K562 (cell line): ENCODE results near the gene VPS13D. TPM values are rescaled to one million over a fixed set of nuclear protein-coding genes. Genes with fewer than 3 reads are reported as not detected.

Source experiments
- BRCA1 ChIP-seq, 2 experiments: fragments of 450-650 bp in 1 of 2; sonication (generic) in 1 of 2; formaldehyde crosslinking in 1 of 2; IDR thresholded peaks; 2 replicates each; pipeline versions ENCODE4 v1.5.0 to v1.6.1; 2017 to 2020; ENCODE audit warnings: mild to moderate bottlenecking in 1 of 2, missing genetic modification reagents in 1 of 2
- ETV1 ChIP-seq: fragments of 450-650 bp; conservative IDR thresholded peaks from 2 replicates; pipeline ENCODE4 v1.6.1; 2016; ENCODE audit warnings: missing genetic modification characterization, control low read depth, low read depth, missing compliant biosample characterization
- FUS ChIP-seq: fragments of 200-400 bp; formaldehyde crosslinking; optimal IDR thresholded peaks from 2 replicates; pipeline ENCODE3; 2017; ENCODE audit warnings: low read depth, low read length
- GABPB2 ChIP-seq: fragments of 250-450 bp; sonication (Bioruptor Pico); conservative IDR thresholded peaks from 2 replicates; pipeline ENCODE4 v1.5.1; 2021; ENCODE audit warnings: mild to moderate bottlenecking
- ID3 ChIP-seq, 2 experiments: fragments of 250-450 bp in 1 of 2; fragments of 450-650 bp in 1 of 2; sonication (Bioruptor Pico) in 1 of 2; IDR thresholded peaks; 2 replicates each; pipeline versions ENCODE4 v1.6.1 to v1.8.0; 2016 to 2021; ENCODE audit warnings: mild to moderate bottlenecking in 2 of 2, moderate library complexity in 2 of 2, missing compliant biosample characterization in 1 of 2, missing genetic modification characterization in 1 of 2
- MAFF ChIP-seq: IDR thresholded peaks from 2 replicates; pipeline ENCODE4 v1.6.1; 2012; ENCODE audit warnings: low read length, improper control_type of control experiment
- MAFK ChIP-seq: IDR thresholded peaks from 2 replicates; pipeline ENCODE4 v1.6.1; 2011; ENCODE audit warnings: low read length, improper control_type of control experiment
- MAZ ChIP-seq, 2 experiments: fragments of 450-650 bp in 1 of 2; sonication (generic) in 1 of 2; formaldehyde crosslinking; IDR thresholded peaks in 1 of 2; conservative IDR thresholded peaks in 1 of 2; 2 replicates each; pipeline versions ENCODE4 v1.4.0 to v1.5.0; 2020; ENCODE audit warnings: mild to moderate bottlenecking in 1 of 2, missing genetic modification reagents in 1 of 2
- MEF2A ChIP-seq: IDR thresholded peaks from 2 replicates; pipeline ENCODE4 v1.6.1; 2011; ENCODE audit warnings: low read depth, mild to moderate bottlenecking, low read length, moderate library complexity; ENCODE audit not compliant: control insufficient read depth
- NFRKB ChIP-seq: fragments of 450-650 bp; IDR thresholded peaks from 2 replicates; pipeline ENCODE4 v1.6.1; 2016; ENCODE audit warnings: low read depth
- NKRF ChIP-seq: fragments of 450-650 bp; IDR thresholded peaks from 2 replicates; pipeline ENCODE4 v1.6.1; 2016; ENCODE audit warnings: borderline replicate concordance
- NR2C2 ChIP-seq, 2 experiments: fragments of 200-800 bp in 1 of 2; sonication (Bioruptor generic) in 1 of 2; sonication (generic) in 1 of 2; formaldehyde crosslinking in 1 of 2; IDR thresholded peaks; 2 replicates each; pipeline versions ENCODE4 v1.6.1 to v1.8.0; 2016 to 2022; ENCODE audit warnings: mild to moderate bottlenecking in 1 of 2, missing compliant biosample characterization in 1 of 2, missing genetic modification characterization in 1 of 2, missing genetic modification reagents in 1 of 2
- PHB2 ChIP-seq: fragments of 450-650 bp; IDR thresholded peaks from 2 replicates; pipeline ENCODE4 v1.6.1; 2017; ENCODE audit warnings: low read depth
- POU5F1 ChIP-seq: fragments of 150-350 bp; IDR thresholded peaks from 2 replicates; pipeline ENCODE4 v1.6.1; 2014; ENCODE audit warnings: borderline replicate concordance, low read length, low read depth, mild to moderate bottlenecking; ENCODE audit not compliant: partially characterized antibody
- PRPF4 ChIP-seq: fragments of 200-400 bp; formaldehyde crosslinking; IDR thresholded peaks from one replicate; pipeline ENCODE4 v1.6.1; 2017; ENCODE audit warnings: low read length, low read depth, mild to moderate bottlenecking; ENCODE audit not compliant: insufficient read depth, poor library complexity, severe bottlenecking
- TEAD4 ChIP-seq, 2 experiments: sonication (generic) in 1 of 2; formaldehyde crosslinking in 1 of 2; IDR thresholded peaks; 2 replicates each; pipeline versions ENCODE4 v1.6.1 to v1.8.0; 2012 to 2022; ENCODE audit warnings: borderline replicate concordance in 1 of 2, inconsistent platforms in 1 of 2, low read length in 1 of 2, mild to moderate bottlenecking in 1 of 2, missing genetic modification reagents in 1 of 2
- ZNF561 ChIP-seq: fragments of 450-650 bp; formaldehyde crosslinking; conservative IDR thresholded peaks from 2 replicates; pipeline ENCODE4 v1.4.0; 2020; ENCODE audit warnings: mild to moderate bottlenecking, moderate library complexity
- ZNF583 ChIP-seq: fragments of 250-450 bp; sonication (Bioruptor Pico); IDR thresholded peaks from 2 replicates; pipeline ENCODE4 v1.4.0; 2020
- ZNF766 ChIP-seq: fragments of 200-800 bp; sonication (Bioruptor generic); conservative IDR thresholded peaks from 2 replicates; pipeline ENCODE4 v1.6.1; 2016; ENCODE audit warnings: missing genetic modification characterization, missing compliant biosample characterization
- polyA plus RNA-seq, 8 experiments: library from polyadenylated mRNA; depleted of rRNA in 4 of 8; stranded (reverse) in 5 of 8; unstranded in 3 of 8; fragments of >200 nt; fragmentation: Nextera tagmentation in 2 of 8; fragmentation: Illumina TruSeq in 1 of 8; extraction: Ambion mirVana in 2 of 8; extraction: Trizol in 1 of 8; gene quantifications; 2 replicates each; pipeline versions ENCODE4 v1.2.1 to v1.2.3, GENCODE V29; 2011 to 2014; ENCODE audit warnings: inconsistent platforms in 1 of 8, missing spikeins in 1 of 8
- total RNA-seq, 7 experiments: library from RNA; depleted of rRNA in 6 of 7; stranded (reverse); fragments of >200 nt in 6 of 7; fragmentation: Illumina TruSeq in 2 of 7; extraction: Trizol in 2 of 7; gene quantifications; 2 replicates each; pipeline versions ENCODE4 v1.2.1 to v1.2.3, GENCODE V29; 2011 to 2021; ENCODE audit warnings: low replicate concordance in 1 of 7
- TF ChIP-seq, protein P1 (sequence below): sonication (generic); formaldehyde crosslinking; IDR thresholded peaks from 2 replicates; pipeline ENCODE4 v1.8.1; 2022; ENCODE audit warnings: missing genetic modification reagents
- TF ChIP-seq, protein P2 (sequence below): sonication (generic); formaldehyde crosslinking; IDR thresholded peaks from 2 replicates; pipeline ENCODE4 v1.8.0; 2022; ENCODE audit warnings: mild to moderate bottlenecking, missing genetic modification reagents

Gene VPS13D
- total and polyA plus RNA-seq, 9 of the 15 experiments (the other 6 are each of a cell fraction or from before 2014, with no cell fraction given), result 6.1 to 51.5 (median 38.5) TPM

GRCh38 chr1:12229835-12230548, at the start of gene VPS13D (continued):
- TF ChIP-seq NKRF (no peak), FUS (no peak), ETV1 (no peak), NFRKB (no peak), NR2C2 (CRISPR knock-in tag; IDR thresholded peaks at IDR 0.05) (no peak), NR2C2 (tag; IDR thresholded peaks at IDR 0.05) (no peak; the same call in 1 of the 2 replicates), ZNF561 (CRISPR knock-in tag) (no peak), PRPF4 (no peak), ZNF583 (CRISPR knock-in tag) (peak; percentile 38; the same call in 1 of the 2 replicates), BRCA1 (IDR thresholded peaks at IDR 0.05) (no peak), BRCA1 (CRISPR knock-in tag; IDR thresholded peaks at IDR 0.05) (peak; percentile 84; the same call in 1 of the 2 replicates), MEF2A (no peak), PHB2 (no peak), ZNF766 (CRISPR knock-in tag) (no peak), MAZ (CRISPR knock-in tag; conservative IDR thresholded peaks at IDR 0.05 in 1 of 2, IDR thresholded peaks at IDR 0.05 in 1 of 2) (peak; percentile 60 to 96; a peak in 3 of 4 replicates), ID3 (CRISPR knock-in tag; IDR thresholded peaks at IDR 0.05) (no peak), ID3 (tag; IDR thresholded peaks at IDR 0.05) (peak; percentile 63; the same call in 1 of the 2 replicates), MAFF (no peak), MAFK (no peak), POU5F1 (no peak), GABPB2 (no peak), TEAD4 (IDR thresholded peaks at IDR 0.05; ENCODE audit: low read length) (no peak; the same call in 1 of the 2 replicates), TEAD4 (CRISPR knock-in tag; IDR thresholded peaks at IDR 0.05; ENCODE audit: borderline replicate concordance) (no peak)
- TF ChIP-seq, protein P1, sequence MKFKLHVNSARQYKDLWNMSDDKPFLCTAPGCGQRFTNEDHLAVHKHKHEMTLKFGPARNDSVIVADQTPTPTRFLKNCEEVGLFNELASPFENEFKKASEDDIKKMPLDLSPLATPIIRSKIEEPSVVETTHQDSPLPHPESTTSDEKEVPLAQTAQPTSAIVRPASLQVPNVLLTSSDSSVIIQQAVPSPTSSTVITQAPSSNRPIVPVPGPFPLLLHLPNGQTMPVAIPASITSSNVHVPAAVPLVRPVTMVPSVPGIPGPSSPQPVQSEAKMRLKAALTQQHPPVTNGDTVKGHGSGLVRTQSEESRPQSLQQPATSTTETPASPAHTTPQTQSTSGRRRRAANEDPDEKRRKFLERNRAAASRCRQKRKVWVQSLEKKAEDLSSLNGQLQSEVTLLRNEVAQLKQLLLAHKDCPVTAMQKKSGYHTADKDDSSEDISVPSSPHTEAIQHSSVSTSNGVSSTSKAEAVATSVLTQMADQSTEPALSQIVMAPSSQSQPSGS (CRISPR knock-in tag), result no peak
- TF ChIP-seq, protein P2, sequence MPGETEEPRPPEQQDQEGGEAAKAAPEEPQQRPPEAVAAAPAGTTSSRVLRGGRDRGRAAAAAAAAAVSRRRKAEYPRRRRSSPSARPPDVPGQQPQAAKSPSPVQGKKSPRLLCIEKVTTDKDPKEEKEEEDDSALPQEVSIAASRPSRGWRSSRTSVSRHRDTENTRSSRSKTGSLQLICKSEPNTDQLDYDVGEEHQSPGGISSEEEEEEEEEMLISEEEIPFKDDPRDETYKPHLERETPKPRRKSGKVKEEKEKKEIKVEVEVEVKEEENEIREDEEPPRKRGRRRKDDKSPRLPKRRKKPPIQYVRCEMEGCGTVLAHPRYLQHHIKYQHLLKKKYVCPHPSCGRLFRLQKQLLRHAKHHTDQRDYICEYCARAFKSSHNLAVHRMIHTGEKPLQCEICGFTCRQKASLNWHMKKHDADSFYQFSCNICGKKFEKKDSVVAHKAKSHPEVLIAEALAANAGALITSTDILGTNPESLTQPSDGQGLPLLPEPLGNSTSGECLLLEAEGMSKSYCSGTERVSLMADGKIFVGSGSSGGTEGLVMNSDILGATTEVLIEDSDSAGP, result no peak
